HG02759 (cell line): ENCODE measurements around the gene PLXNA4.

Source experiments
- ATAC-seq: cut with Tn5 transposase; IDR thresholded peaks from one replicate; pipeline ENCODE4 v1.9.1; 2021; ENCODE audit warnings: mild to moderate bottlenecking, moderate library complexity; ENCODE audit not compliant: unreplicated experiment

PLXNA4 gene

DNA sequence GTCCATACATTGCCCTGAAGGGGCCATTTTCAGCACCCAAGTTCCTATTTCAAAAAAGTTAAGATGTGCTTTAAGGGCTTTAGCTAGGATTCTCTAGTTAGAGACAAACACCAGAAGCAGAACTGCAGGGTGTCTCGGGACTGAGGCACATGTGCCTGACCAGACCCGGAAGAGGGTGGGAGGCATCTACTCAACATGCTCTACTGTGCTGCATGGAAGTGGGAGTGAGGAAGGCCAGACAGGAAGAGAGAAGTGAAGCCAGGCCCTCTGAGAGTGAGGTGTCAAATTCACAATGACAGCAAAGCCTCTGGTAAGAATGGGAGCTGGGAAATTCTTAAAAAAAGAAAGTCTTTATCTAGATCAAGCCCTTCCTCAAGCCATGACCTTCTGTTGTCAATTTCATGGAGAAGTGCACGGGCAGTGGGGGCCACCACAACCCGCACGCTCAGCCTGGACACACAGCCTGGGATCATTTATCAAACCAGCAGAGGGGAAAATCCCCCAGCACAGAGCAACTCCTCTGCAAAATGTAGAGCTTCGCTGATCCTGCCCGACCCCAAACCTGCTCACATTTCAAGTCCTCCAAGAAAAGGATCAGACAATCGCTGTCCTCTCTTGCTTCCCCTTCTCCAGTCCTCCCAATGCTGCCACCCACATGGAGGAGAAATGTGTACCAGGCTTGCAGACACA lies 38.7 kb downstream of the PLXNA4 start:
- ATAC-seq: no peak

GRCh38 chr7:132536654-132537395 lies 39.4 kb downstream of the PLXNA4 start:
- no peak for ATAC-seq

GRCh38 chr7:132533916-132534315 lies 42.4 kb downstream of the PLXNA4 start:
- ATAC-seq: no peak

DNA sequence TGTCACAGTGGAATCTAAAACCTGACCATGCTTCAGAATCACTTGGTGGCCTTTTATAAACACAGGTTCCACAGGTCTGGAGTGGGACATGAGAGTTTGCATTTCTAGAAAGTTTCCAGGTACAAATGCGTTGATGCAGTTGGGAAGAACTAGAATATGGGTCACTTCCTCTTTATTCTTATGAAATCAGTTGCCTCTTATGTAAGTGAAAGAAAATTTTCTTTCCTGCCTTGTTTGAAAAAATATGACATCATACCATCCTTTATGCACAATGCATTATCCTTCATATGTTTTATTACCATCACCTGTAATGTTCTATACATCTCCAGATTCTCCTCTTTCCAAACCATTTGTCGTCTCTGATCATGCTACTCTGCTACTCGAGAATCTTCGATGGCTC lies 44.0 kb downstream of the PLXNA4 start:
- ATAC-seq: no peak

DNA sequence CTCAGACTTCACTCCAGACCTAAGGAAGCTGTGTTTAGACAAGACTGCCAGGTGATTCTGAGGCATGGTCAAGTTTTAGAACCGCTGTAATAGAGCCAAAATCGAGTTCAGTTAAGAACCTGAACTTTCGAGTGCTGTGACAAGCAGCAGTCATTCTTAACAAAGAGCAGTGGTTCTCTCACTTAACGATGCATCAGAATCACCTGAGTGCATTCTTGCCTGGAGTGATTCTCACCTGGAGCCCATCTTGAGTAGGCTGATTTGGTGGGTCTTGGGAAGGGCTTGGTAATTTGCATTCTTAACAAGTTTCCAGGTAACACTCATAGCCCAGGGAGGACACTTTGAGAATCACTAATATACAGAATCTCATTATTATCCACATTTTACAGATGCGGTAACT lies 44.7 kb downstream of the PLXNA4 start:
- no peak for ATAC-seq

DNA sequence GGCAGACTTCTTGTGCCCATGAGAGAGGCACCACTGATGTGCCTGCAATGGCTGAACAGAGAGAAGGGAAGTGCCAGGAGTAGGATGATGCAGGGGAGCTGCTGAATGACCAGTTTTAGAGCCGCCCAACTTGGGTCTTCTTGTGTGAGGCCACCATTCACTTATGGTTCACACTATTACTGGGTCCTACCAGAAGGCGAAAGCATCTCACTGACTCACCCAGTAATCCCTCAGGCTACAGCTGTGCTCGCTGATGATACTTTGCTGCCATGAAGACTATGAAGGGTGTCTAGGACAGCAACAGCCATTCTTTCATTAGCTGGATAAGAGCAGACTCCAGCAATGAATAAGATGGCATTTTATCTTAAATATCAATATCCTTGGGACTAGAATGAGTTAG lies 47.6 kb downstream of the PLXNA4 start:
- no peak for ATAC-seq

DNA sequence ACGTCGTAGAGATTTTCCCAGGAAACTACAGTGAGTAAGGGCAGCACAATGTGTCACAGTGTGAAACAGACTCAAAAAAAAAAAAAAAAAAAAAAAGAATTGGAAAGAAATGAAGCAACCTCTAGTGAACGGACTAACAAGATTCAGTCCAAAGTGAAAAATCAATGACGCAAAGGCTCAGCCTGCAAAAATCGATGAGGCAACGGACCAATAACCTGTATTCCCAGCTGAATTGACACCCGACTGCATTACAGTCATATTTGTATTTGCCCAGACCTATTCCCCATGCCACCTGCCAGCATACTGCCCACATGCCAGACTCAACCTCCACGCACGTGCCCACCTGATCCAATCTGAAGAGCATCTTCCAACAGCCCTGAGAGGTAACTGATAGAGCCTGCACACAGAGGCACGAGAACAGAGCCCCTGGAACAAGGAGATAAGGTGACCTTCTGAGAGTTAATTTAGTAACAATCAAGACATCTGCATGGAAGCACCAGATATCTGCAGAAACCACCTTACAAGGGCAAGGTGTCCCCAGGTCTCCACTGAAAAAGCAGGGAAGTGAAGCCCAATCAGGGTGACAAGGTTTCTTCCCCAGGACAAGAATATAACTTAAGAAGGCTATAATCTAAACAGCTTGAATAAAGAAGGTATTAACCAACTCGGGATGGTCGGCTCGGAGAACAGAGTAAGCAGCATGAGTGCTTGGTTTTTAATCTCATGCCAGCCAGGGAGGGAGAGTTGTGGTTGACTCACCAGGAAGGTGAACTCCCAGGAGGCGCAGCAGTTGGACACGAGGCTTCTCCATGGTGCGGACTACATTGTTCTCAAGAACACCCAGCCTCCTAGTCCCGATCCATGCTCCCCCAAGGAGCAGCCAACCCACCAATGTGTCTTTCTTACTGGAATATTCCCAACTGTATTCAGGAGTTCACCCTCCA lies 48.5 kb downstream of the PLXNA4 start:
- no peak for ATAC-seq

DNA sequence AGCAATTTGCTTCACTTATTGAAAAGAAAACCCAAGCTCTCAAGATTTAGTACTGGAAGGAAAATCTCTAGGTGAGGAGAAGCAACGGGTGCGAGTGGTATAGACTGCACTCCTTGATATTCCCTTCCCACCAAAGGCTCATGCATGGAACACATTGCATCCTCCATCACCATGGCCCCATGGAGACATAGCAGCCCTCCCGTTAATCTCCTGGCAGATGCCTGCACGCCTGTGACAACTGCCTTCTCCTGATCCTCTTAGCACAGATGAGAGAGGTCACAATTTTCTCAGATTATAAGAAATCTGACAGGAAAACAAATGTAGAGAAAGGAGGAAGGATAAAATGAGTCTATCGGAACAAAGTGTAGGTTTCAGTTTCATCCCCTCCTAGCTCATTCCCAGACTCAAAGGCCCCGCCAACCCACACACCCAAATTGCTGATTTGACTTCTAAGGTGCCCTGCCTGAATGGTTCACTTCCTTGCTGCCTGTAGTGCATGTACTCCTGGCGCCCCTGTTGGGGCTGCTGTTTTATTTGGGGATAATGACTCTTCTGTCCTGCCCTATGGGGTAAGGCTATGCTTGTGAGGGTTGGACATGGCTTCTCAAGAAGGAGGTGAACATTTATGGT lies 50.0 kb downstream of the PLXNA4 start:
- no peak for ATAC-seq

DNA sequence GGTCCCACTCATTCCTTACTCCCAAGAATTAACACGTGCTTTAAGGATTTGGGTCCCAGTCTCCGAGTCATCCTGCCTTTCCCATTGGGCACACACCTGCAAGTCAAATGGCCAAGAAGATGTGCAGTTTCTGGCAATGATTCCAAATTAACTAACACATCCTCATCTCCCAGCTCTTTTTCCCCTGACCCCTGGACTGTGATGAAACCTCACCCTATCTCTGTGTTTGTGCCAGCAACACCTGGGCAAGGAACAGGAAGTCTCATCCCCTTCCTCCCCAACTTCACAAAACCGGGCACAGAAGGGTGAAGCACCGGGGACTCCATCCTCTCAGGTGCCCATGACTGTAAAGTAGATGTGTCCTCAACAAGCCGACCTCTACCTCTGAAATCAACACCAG lies 54.8 kb downstream of the PLXNA4 start:
- ATAC-seq: no peak

DNA sequence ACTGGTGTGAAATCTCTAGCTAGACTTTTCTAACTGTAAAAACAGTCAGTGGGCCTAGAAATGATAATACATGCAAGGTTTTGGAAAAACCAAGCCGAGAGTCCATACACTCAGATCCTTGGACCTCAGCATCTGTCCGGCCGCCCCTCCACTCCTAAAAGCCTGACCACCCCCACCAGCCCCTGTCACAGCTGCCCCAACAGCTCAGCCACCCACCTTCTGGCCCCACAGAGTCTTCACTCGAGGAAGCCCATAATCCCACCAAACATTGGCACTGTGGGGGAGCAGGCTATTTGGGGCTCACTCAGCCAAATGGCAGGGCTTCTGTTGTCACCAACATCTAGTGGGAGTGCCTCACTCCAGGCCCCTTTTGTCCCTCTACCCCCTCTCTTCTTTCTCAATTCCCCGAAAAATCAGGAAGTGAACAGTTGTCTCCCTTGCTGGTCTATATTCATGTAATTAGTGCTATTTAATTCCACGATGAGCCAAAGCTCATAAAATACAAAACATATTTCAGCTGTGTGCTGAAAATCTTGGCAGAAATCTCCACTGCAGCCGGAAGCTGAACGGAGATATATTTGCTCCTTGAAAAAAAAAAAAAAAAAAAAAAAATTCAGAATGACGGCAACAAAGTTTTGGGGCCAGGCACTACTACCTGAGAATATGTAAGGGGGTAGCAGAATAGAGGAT lies 55.5 kb downstream of the PLXNA4 start:
- ATAC-seq: no peak

GRCh38 chr7:132519936-132520335 lies 56.3 kb downstream of the PLXNA4 start:
- ATAC-seq: no peak

DNA sequence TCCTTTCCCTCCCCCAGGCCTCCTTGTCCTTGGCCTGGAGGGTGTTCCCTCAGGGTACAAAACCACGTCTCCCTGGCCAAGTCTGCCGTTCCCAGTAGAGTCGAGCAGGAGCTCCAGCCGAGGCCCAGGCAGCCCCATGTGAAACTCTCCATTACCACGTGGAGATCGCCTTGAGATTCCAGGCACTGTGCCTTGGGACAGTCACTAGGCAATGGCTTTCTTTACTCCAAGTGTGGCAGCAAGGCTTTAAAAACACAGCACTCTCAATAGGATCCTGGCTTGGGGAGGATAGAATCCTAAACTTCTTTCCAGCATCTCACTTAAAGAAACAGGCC lies 57.5 kb downstream of the PLXNA4 start:
- no peak for ATAC-seq

- ATAC-seq: no peak
Measured at GRCh38 chr7:132518102-132518838, 58.0 kb downstream of the PLXNA4 start.

- ATAC-seq: no peak
Measured at GRCh38 chr7:132516042-132516840, 60.0 kb downstream of the PLXNA4 start.

DNA sequence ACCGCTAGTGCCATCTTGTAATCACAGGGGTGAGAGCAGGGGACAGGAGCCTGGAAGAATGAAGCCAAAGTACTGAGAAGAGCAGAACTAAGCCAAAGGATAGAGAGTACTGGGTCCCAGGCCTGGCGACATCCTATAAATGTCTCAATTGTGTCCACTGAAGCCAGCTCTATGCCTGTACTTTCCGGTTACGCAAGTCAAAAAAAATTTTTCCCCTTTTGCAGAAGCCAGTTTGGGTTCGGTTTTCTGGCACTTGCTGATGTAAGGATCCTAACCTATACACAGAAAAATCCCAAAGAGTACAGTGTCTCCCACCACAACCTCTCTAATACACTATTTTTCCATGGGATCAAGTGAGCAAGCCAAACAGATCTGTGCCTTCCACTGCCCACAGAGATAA lies 61.1 kb downstream of the PLXNA4 start:
- no peak for ATAC-seq

GRCh38 chr7:132514430-132514829 lies 61.8 kb downstream of the PLXNA4 start:
- no peak for ATAC-seq

- no peak for ATAC-seq
Measured at GRCh38 chr7:132511921-132512320, 64.3 kb downstream of the PLXNA4 start.

- no peak for ATAC-seq
Measured at GRCh38 chr7:132511387-132511786, 64.9 kb downstream of the PLXNA4 start.

DNA sequence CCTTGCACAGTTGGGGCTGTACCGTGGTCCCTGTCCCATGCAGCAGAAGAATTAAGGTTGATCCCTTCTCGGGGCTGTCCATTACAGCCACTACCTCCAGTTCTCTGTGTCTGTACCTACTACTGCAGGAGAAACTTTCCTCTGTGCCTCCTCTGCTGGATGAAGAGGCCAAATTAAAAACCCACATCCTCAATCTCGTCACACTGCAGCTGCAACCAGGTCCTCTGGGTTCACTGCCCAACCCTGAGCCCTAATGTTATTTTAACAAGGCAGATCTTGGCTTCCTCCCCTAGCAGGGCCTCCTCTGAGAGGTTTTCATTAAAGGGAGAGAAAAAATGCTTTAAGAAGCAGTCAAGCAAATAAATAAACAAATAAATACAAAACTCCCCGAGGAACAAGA lies 66.6 kb downstream of the PLXNA4 start:
- no peak for ATAC-seq
